GM23248 (cell line): ENCODE data around the gene TEPSIN. TPM values are rescaled to one million over a fixed set of nuclear protein-coding genes. Genes with fewer than 3 reads are reported as not detected.

Source experiments
- DNase-seq: peaks from one replicate; pipeline ENCODE4 v3.0.0-alpha.2; 2015
- H2AFZ ChIP-seq: fragments of 200-600 bp; sonication (generic); 2 replicates; pipeline ENCODE4 v1.6.1; 2016; ENCODE audit warnings: antibody characterized with exemption
- H3F3A ChIP-seq: fragments of 200-600 bp; sonication (generic); 2 replicates; pipeline ENCODE4 v1.6.1; 2016; ENCODE audit warnings: mild to moderate bottlenecking, antibody characterized with exemption, mixed run types; ENCODE audit not compliant: insufficient read depth
- H3K27ac ChIP-seq: fragments of 200-600 bp; sonication (generic); 2 replicates; pipeline ENCODE4 v1.5.1; 2016; ENCODE audit warnings: mild to moderate bottlenecking
- H3K27me3 ChIP-seq: fragments of 200-600 bp; sonication (generic); replicated peaks from 2 replicates; pipeline ENCODE4 v1.6.1; 2016; ENCODE audit warnings: mild to moderate bottlenecking; ENCODE audit not compliant: insufficient read depth
- H3K36me3 ChIP-seq: fragments of 200-600 bp; sonication (generic); 2 replicates; pipeline ENCODE4 v1.6.1; 2016; ENCODE audit warnings: low read depth, mild to moderate bottlenecking
- H3K4me1 ChIP-seq: fragments of 200-600 bp; sonication (generic); 2 replicates; pipeline ENCODE4 v1.6.1; 2016; ENCODE audit warnings: mild to moderate bottlenecking; ENCODE audit not compliant: insufficient read depth
- H3K4me2 ChIP-seq: fragments of 200-600 bp; sonication (generic); one replicate; pipeline ENCODE4 v1.6.1; 2016; ENCODE audit warnings: mild to moderate bottlenecking; ENCODE audit not compliant: unreplicated experiment
- H3K4me3 ChIP-seq: fragments of 200-600 bp; sonication (generic); 2 replicates; pipeline ENCODE4 v1.5.1; 2016; ENCODE audit warnings: mild to moderate bottlenecking
- H3K79me2 ChIP-seq: fragments of 200-600 bp; sonication (generic); 2 replicates; pipeline ENCODE4 v1.6.1; 2016; ENCODE audit warnings: mild to moderate bottlenecking; ENCODE audit not compliant: insufficient read depth
- H3K9ac ChIP-seq: fragments of 200-600 bp; sonication (generic); 2 replicates; pipeline ENCODE4 v1.6.1; 2016; ENCODE audit warnings: mild to moderate bottlenecking
- H3K9me2 ChIP-seq: fragments of 200-600 bp; sonication (generic); 2 replicates; pipeline ENCODE4 v1.6.1; 2016; ENCODE audit warnings: mixed run types, mild to moderate bottlenecking, moderate library complexity; ENCODE audit not compliant: insufficient read depth
- H3K9me3 ChIP-seq: fragments of 200-600 bp; sonication (generic); one replicate; pipeline ENCODE4 v1.6.1; 2017; ENCODE audit warnings: low read depth
- H4K20me1 ChIP-seq: fragments of 200-600 bp; sonication (generic); 2 replicates; pipeline ENCODE4 v1.6.0; 2016; ENCODE audit not compliant: insufficient read depth
- EZH2 ChIP-seq: fragments of 200-600 bp; sonication (generic); IDR thresholded peaks from 2 replicates; pipeline ENCODE4 v1.6.1; 2018; ENCODE audit warnings: antibody characterized with exemption, mild to moderate bottlenecking; ENCODE audit not compliant: insufficient read depth, poor library complexity, severe bottlenecking
- EZH2phosphoT487 ChIP-seq: fragments of 200-600 bp; sonication (generic); IDR thresholded peaks from 2 replicates; pipeline ENCODE4 v1.6.1; 2018; ENCODE audit warnings: antibody characterized with exemption, moderate library complexity, mild to moderate bottlenecking, low read depth; ENCODE audit not compliant: insufficient read depth
- WGBS, 2 experiments: methylation state at CpG; one replicate each; pipeline ENCODE4 v1.1.6; 2015 to 2017; ENCODE audit warnings: low lambda C conversion rate in 2 of 2, low coverage in 1 of 2; ENCODE audit errors: missing lambda C conversion rate in 2 of 2; 5-methylcytosine and 5-hydroxymethylcytosine counted together
- in situ Hi-C: fragments of 300-500 bp; cut with MboI; formaldehyde crosslinking; loops from 2 replicates; pipeline ENCODE4 v1.15.0; 2020
- polyA plus RNA-seq: library from polyadenylated mRNA; unstranded; fragments of >200 nt; fragmentation: Nextera tagmentation; extraction: Ambion mirVana; gene quantifications from 2 replicates; pipeline ENCODE4 v1.2.1, GENCODE V29; 2016
- total RNA-seq: library from RNA; depleted of rRNA; stranded (reverse); fragments of >200 nt; shearing (Covaris generic); gene quantifications from 2 replicates; pipeline ENCODE4 v1.2.3, GENCODE V29; 2014

TEPSIN gene
- total and polyA plus RNA-seq, 2 experiments from 2014 or later, result 2.7 to 16.1 TPM

DNA sequence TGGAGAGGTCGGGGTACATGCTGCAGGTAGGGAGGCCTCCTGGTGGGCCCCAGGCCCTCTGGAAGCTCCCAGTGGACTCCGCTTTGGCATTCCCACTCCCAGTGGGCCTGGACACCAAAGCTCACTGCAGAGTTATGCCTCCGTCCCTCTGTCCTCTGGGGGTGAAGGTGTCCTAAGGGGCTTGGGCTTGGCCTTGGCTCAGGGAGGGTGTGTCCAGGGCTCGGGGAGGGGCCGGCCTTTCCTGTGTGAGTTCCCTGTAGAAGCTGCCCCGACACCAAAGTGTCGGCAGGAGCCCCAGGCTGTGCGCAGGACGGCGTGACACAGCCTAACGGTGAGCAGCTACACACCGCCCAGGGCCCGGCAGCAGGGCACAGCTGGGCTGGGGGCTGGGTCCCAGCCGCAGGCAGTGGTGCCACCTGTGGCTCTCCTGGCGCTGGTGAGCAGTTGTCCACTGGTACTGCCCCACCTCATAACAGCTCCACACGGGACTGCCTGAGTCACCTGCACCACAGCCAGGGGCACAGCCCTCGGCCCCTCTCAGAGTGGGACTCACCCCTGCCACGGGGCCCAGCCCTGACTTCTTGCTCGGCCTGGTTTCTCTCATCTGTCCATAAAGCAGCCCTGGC, 6.1 kb downstream of the TEPSIN start:
- peaks cover 4% of the 10 kb centered on the region; the same call in 1 of the 2 replicates for H3K4me1 ChIP-seq
- no peak overlapping the region for H3K27ac ChIP-seq
- no peaks in the 10 kb centered on the region for H3K9me2 ChIP-seq
- no peaks in the 10 kb centered on the region for H3K9me3 ChIP-seq
- no peaks in the 10 kb centered on the region for H4K20me1 ChIP-seq
- no peak overlapping the region for H3K4me3 ChIP-seq
- no peak overlapping the region for H3K9ac ChIP-seq
- H2AFZ ChIP-seq, result no peak overlapping the region
- no peak for DNase-seq
- 89 to 90% methylated on average over 14 to 18 of the region's 19 CpGs for WGBS, 2 experiments
- no peak overlapping the region for H3K4me2 ChIP-seq
- H3K79me2 ChIP-seq, result peaks cover 21% of the 10 kb centered on the region
- no peaks in the 10 kb centered on the region for H3K27me3 ChIP-seq
- no peak for TF ChIP-seq EZH2
- TF ChIP-seq EZH2phosphoT487, result no peak
- H3F3A ChIP-seq, result no peaks in the 10 kb centered on the region
- in situ Hi-C loops, result no loop called here
- H3K36me3 ChIP-seq, result no peaks in the 10 kb centered on the region

DNA sequence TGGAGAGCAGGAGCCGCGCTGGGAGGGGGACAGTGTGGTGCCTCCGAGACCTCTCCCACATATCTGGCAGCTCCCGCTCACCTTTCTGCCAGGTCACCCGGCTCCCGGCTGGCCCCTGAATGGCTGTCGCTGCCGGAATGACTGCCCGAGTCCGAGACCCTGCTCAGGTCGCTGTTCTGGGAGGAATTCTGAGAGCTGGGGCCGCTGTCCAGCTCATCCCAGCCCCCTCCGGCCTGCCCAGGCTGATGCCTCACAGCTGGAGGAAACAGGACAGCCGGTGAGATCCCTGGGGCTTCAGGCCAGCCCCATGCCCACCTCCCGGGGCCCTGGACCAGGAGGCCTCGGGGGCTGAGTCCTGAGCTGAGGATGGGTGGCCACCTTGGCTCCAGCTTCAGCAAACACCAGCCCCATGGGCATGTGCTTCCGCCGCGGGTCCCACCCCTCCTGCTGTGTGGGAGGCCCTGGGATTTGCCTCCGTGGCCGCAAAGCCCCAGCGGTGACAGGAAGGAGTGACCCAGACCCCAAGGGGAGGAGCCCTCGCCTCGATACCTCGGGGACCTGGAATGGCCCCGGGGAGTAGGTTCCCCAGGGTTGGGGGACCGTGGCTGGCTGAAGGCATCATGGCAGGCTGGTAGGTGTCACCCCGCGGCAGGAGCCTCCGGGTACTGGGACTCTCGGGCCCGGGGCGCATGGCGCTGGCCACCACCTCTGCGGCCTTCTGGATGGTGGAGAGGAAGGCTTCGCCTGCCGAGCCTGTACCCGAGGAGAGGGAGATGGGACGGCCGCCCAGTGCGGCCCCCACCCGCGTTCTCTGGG, 6.9 kb downstream of the TEPSIN start:
- TF ChIP-seq EZH2phosphoT487, result no peak
- no peak for TF ChIP-seq EZH2
- no peak overlapping the region for H3K27ac ChIP-seq
- DNase-seq, result no peak
- no peaks in the 10 kb centered on the region for H3K9me3 ChIP-seq
- H3K9me2 ChIP-seq, result no peaks in the 10 kb centered on the region
- no peak overlapping the region for H2AFZ ChIP-seq
- no peak overlapping the region for H3K4me3 ChIP-seq
- H3K4me1 ChIP-seq, result no peaks in the 10 kb centered on the region
- H3K9ac ChIP-seq, result no peak overlapping the region
- WGBS, 2 experiments, result 92 to 94% methylated on average over 35 to 38 of the region's 43 CpGs
- H4K20me1 ChIP-seq, result no peaks in the 10 kb centered on the region
- no peak overlapping the region for H3K4me2 ChIP-seq
- no peaks in the 10 kb centered on the region for H3F3A ChIP-seq
- no peaks in the 10 kb centered on the region for H3K36me3 ChIP-seq
- no peaks in the 10 kb centered on the region for H3K27me3 ChIP-seq
- in situ Hi-C loops, result no loop called here
- peaks cover 13% of the 10 kb centered on the region; the same call in 1 of the 2 replicates for H3K79me2 ChIP-seq

DNA sequence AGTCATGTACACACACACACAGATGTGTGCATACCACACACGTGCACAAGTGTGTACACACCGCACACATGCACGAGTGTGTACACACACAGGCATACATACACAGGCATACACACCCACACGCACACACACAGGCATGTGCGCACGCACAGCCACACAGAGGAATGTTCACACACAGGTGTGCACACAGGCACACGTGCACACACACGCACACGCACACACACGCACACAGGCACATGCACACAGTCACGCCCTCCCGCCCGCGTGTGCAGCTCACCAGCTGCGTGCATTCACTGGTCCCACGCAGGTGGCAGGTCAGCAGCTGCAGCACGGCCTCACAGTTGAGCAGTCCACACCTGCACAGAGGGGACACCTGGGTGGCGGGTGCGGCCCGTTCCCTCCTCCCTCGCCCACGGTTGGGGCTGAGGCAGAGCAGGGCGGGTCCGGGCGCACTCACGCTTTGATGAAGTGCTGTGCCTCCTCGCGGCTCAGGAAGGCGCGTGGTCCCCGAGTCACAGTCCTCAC, 7.7 kb downstream of the TEPSIN start:
- no peaks in the 10 kb centered on the region for H3K4me1 ChIP-seq
- no peak overlapping the region for H2AFZ ChIP-seq
- 0 out of 2 replicates have a peak, but pooled peaks cover 7% of the 10 kb centered on the region for H3K79me2 ChIP-seq
- H3K9me3 ChIP-seq, result no peaks in the 10 kb centered on the region
- H3K36me3 ChIP-seq, result no peaks in the 10 kb centered on the region
- no peak overlapping the region for H3K27ac ChIP-seq
- DNase-seq, result no peak
- in situ Hi-C loops, result no loop called here
- no peaks in the 10 kb centered on the region for H3K27me3 ChIP-seq
- no peaks in the 10 kb centered on the region for H4K20me1 ChIP-seq
- H3K4me3 ChIP-seq, result no peak overlapping the region
- H3K9ac ChIP-seq, result no peak overlapping the region
- TF ChIP-seq EZH2 (no peak), EZH2phosphoT487 (no peak)
- H3F3A ChIP-seq, result no peaks in the 10 kb centered on the region
- no peak overlapping the region for H3K4me2 ChIP-seq
- WGBS, 2 experiments, result 93% methylated on average over 31 of the region's 31 CpGs
- no peaks in the 10 kb centered on the region for H3K9me2 ChIP-seq

DNA sequence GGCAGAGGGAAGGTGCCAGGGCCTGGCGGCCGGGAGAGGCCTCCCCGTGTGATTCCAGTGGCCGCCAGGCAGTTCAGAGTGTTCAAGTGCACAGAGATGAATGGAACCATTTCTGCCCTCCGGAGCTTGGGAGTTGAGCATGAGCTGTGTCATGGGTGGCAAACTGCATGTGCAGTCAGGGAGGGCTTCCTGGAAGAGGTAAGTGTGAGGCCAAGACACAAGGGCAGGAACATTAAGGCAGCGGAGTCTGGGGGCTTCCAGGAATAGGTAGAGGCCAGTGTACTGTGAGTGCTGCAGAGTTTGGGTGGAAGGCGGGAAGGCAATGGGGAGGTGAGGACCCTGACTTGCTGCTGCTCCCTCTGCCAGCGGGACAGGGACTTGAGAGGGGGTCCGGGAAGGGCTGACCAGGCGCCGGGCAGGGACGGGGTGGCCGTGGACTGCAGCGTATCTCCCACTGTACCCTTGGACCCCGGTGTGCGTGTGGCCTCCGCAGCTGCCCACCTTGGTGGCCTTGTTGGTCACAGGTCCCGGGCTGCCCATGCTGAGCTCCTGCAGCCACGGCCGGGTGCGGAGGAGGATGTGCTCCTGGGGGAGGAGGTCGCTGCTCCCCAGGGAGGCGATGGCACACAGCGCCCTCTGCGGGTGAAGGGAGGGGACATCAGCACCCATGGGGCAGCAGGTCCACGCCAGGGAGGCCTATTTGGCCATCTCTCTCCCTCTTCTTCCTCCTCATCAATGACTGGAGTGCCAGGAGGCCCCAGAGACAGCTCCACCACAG, 8.6 kb downstream of the TEPSIN start:
- TF ChIP-seq EZH2 (no peak), EZH2phosphoT487 (no peak)
- in situ Hi-C loops, result no loop called here
- Histone ChIP-seq H3K27me3 (no peaks in the 10 kb centered on the region), H3K9ac (no peak overlapping the region), H3K4me1 (no peaks in the 10 kb centered on the region), H2AFZ (no peak overlapping the region), H3K9me3 (no peaks in the 10 kb centered on the region), H3K27ac (no peak overlapping the region), H4K20me1 (no peaks in the 10 kb centered on the region), H3K79me2 (no peaks in the 10 kb centered on the region), H3K4me2 (no peak overlapping the region), H3K36me3 (no peaks in the 10 kb centered on the region), H3K4me3 (no peak overlapping the region), H3F3A (no peaks in the 10 kb centered on the region), H3K9me2 (no peaks in the 10 kb centered on the region)
- WGBS, 2 experiments, result 93 to 96% methylated on average over 17 to 25 of the region's 26 CpGs
- DNase-seq, result no peak
